WTC11 (cell line): ENCODE data around the gene DNAH8. TPM values are rescaled to one million over a fixed set of nuclear protein-coding genes. Genes with fewer than 3 reads are reported as not detected.

Source experiments
- ATAC-seq: fragments of 200-7000 bp; cut with Tn5 transposase; 2 replicates; pipeline ENCODE4 v1.10.0; 2021; ENCODE audit warnings: mild to moderate bottlenecking, moderate library complexity
- CTCF ChIA-PET: fragments of 300-600 bp; sonication (Branson Sonifier 250); formaldehyde crosslinking; loops from one replicate; lab custom pipeline; 2021; ENCODE audit warnings: antibody characterized with exemption; lab: Charles Lee
- POLR2A ChIA-PET: fragments of 350-600 bp; sonication (Branson Sonifier 250); formaldehyde crosslinking; loops from one replicate; lab custom pipeline; 2021; ENCODE audit warnings: antibody characterized with exemption; lab: Charles Lee
- DNase-seq: peaks from one replicate; pipeline ENCODE4 v3.0.0; 2021; ENCODE audit warnings: low spot score
- H3K27ac Mint-ChIP-seq: 2 replicates; pipeline ENCODE4 v1.8.0; 2021; ENCODE audit warnings: mixed read lengths
- H3K27me3 Mint-ChIP-seq: 2 replicates; pipeline ENCODE4 v1.8.0; 2021; ENCODE audit warnings: low read depth, mild to moderate bottlenecking, moderate library complexity, mixed read lengths
- H3K36me3 Mint-ChIP-seq: 2 replicates; pipeline ENCODE4 v1.8.0; 2021; ENCODE audit warnings: mixed read lengths
- H3K4me1 Mint-ChIP-seq: 2 replicates; pipeline ENCODE4 v1.8.0; 2022; ENCODE audit warnings: mixed read lengths
- H3K4me3 Mint-ChIP-seq: 2 replicates; pipeline ENCODE4 v1.8.0; 2021; ENCODE audit warnings: mild to moderate bottlenecking, moderate library complexity, mixed read lengths
- H3K9me3 Mint-ChIP-seq: 2 replicates; pipeline ENCODE4 v1.8.0; 2021; ENCODE audit warnings: mixed read lengths
- ATF1 ChIP-seq: sonication (generic); formaldehyde crosslinking; IDR thresholded peaks from 2 replicates; pipeline ENCODE4 v1.8.1; 2023; ENCODE audit warnings: mild to moderate bottlenecking, moderate library complexity, missing genetic modification reagents
- E2F4 ChIP-seq: sonication (generic); formaldehyde crosslinking; IDR thresholded peaks from 2 replicates; pipeline ENCODE4 v1.8.1; 2022; ENCODE audit warnings: low read depth, mild to moderate bottlenecking, moderate library complexity, missing genetic modification reagents, borderline replicate concordance
- ELF4 ChIP-seq: sonication (generic); formaldehyde crosslinking; IDR thresholded peaks from 2 replicates; pipeline ENCODE4 v1.8.1; 2022; ENCODE audit warnings: low read depth, mild to moderate bottlenecking, moderate library complexity, missing genetic modification reagents
- EMX1 ChIP-seq: fragments of 250-450 bp; sonication (Bioruptor Pico); IDR thresholded peaks from 2 replicates; pipeline ENCODE4 v1.8.0; 2021; ENCODE audit warnings: mild to moderate bottlenecking
- FOXJ3 ChIP-seq: sonication (generic); formaldehyde crosslinking; IDR thresholded peaks from 2 replicates; pipeline ENCODE4 v1.9.0; 2021; ENCODE audit warnings: missing genetic modification reagents, mild to moderate bottlenecking, borderline replicate concordance
- IRF2 ChIP-seq: sonication (generic); formaldehyde crosslinking; IDR thresholded peaks from 2 replicates; pipeline ENCODE4 v1.8.0; 2022; ENCODE audit warnings: low read depth, missing genetic modification reagents, borderline replicate concordance
- KAT7 ChIP-seq: sonication (generic); formaldehyde crosslinking; IDR thresholded peaks from 2 replicates; pipeline ENCODE4 v1.8.1; 2023; ENCODE audit warnings: missing genetic modification reagents, mild to moderate bottlenecking, borderline replicate concordance
- NFYB ChIP-seq: sonication (generic); formaldehyde crosslinking; conservative IDR thresholded peaks from 2 replicates; pipeline ENCODE4 v1.8.0; 2022; ENCODE audit warnings: low read depth, missing genetic modification reagents
- NR1H2 ChIP-seq: sonication (generic); formaldehyde crosslinking; IDR thresholded peaks from 2 replicates; pipeline ENCODE4 v1.9.0; 2021; ENCODE audit warnings: mild to moderate bottlenecking, moderate library complexity, missing genetic modification reagents
- NR3C1 ChIP-seq: sonication (generic); formaldehyde crosslinking; conservative IDR thresholded peaks from 2 replicates; pipeline ENCODE4 v1.8.1; 2023; ENCODE audit warnings: low read depth, mild to moderate bottlenecking, missing genetic modification reagents
- PRRX2 ChIP-seq: fragments of 250-450 bp; sonication (Bioruptor Pico); IDR thresholded peaks from 2 replicates; pipeline ENCODE4 v1.8.0; 2021; ENCODE audit warnings: mild to moderate bottlenecking
- SOX15 ChIP-seq: fragments of 250-450 bp; sonication (Bioruptor Pico); IDR thresholded peaks from 2 replicates; pipeline ENCODE4 v1.9.0; 2021; ENCODE audit warnings: mild to moderate bottlenecking
- TCF7 ChIP-seq: sonication (generic); formaldehyde crosslinking; IDR thresholded peaks from 2 replicates; pipeline ENCODE4 v1.8.0; 2022; ENCODE audit warnings: mild to moderate bottlenecking, low read depth, missing genetic modification reagents, moderate library complexity
- TEAD4 ChIP-seq: sonication (generic); formaldehyde crosslinking; IDR thresholded peaks from 2 replicates; pipeline ENCODE4 v1.8.0; 2022; ENCODE audit warnings: mild to moderate bottlenecking, missing genetic modification reagents
- TP53 ChIP-seq: sonication (generic); formaldehyde crosslinking; IDR thresholded peaks from 2 replicates; pipeline ENCODE4 v1.8.1; 2023; ENCODE audit warnings: mild to moderate bottlenecking, missing genetic modification reagents
- ZBTB21 ChIP-seq: sonication (generic); formaldehyde crosslinking; IDR thresholded peaks from 2 replicates; pipeline ENCODE4 v1.8.1; 2023; ENCODE audit warnings: mild to moderate bottlenecking, missing genetic modification reagents, borderline replicate concordance
- ZNF121 ChIP-seq: sonication (generic); formaldehyde crosslinking; IDR thresholded peaks from 2 replicates; pipeline ENCODE4 v1.8.0; 2023; ENCODE audit warnings: missing genetic modification reagents
- ZNF219 ChIP-seq: sonication (generic); formaldehyde crosslinking; IDR thresholded peaks from 2 replicates; pipeline ENCODE4 v1.8.0; 2023; ENCODE audit warnings: missing genetic modification reagents, mild to moderate bottlenecking, borderline replicate concordance
- ZNF281 ChIP-seq: sonication (generic); formaldehyde crosslinking; IDR thresholded peaks from 2 replicates; pipeline ENCODE4 v1.8.0; 2023; ENCODE audit warnings: mild to moderate bottlenecking, missing genetic modification reagents
- ZNF396 ChIP-seq: fragments of 250-450 bp; sonication (Bioruptor Pico); IDR thresholded peaks from 2 replicates; pipeline ENCODE4 v1.8.0; 2021; ENCODE audit warnings: mild to moderate bottlenecking, moderate library complexity, borderline replicate concordance
- ZNF671 ChIP-seq: fragments of 250-450 bp; sonication (Bioruptor Pico); IDR thresholded peaks from 2 replicates; pipeline ENCODE4 v1.8.0; 2021; ENCODE audit warnings: mild to moderate bottlenecking
- ZSCAN18 ChIP-seq: fragments of 250-450 bp; sonication (Bioruptor Pico); IDR thresholded peaks from 2 replicates; pipeline ENCODE4 v2.1.2; 2022; ENCODE audit warnings: mild to moderate bottlenecking, moderate library complexity
- total RNA-seq: library from RNA; stranded (reverse); gene quantifications from 3 replicates; pipeline ENCODE4 v1.2.3, GENCODE V29; 2021

The DNAH8 gene
- total RNA-seq, 1 experiment from 2014 or later: 0.02 TPM

- TF ChIP-seq E2F4 (CRISPR knock-in tag): no peak
- TF ChIP-seq KAT7 (CRISPR knock-in tag): no peak
- TF ChIP-seq ATF1 (CRISPR knock-in tag): no peak
- no peak for TF ChIP-seq NFYB (CRISPR knock-in tag)
Observed at GRCh38 chr6:38815250-38815649, 100.1 kb downstream of the DNAH8 start (continued).

- no peak overlapping the region for H3K4me3 Mint-ChIP-seq
- CTCF ChIA-PET: no interaction called here
- no peak for TF ChIP-seq IRF2 (CRISPR knock-in tag)
- TF ChIP-seq NFYB (CRISPR knock-in tag): no peak
- TF ChIP-seq TP53: no peak
- no peak for TF ChIP-seq ZNF396
- no peak for TF ChIP-seq SOX15
- TF ChIP-seq ELF4 (CRISPR knock-in tag): no peak
- no peak for TF ChIP-seq PRRX2
- no peak for TF ChIP-seq ZNF281 (CRISPR knock-in tag)
- no peak for TF ChIP-seq ZNF121 (CRISPR knock-in tag)
- no peak for TF ChIP-seq ZNF219 (CRISPR knock-in tag)
- TF ChIP-seq ZBTB21 (CRISPR knock-in tag): no peak
- no peak for TF ChIP-seq EMX1 (CRISPR knock-in tag)
- TF ChIP-seq TEAD4: no peak
- TF ChIP-seq KAT7 (CRISPR knock-in tag): no peak
- TF ChIP-seq FOXJ3: no peak
- TF ChIP-seq TCF7 (CRISPR knock-in tag): no peak
- no peak for TF ChIP-seq NR1H2 (CRISPR knock-in tag)
- no peak for TF ChIP-seq ZNF671 (CRISPR knock-in tag)
- TF ChIP-seq NR3C1 (CRISPR knock-in tag): no peak
- TF ChIP-seq, all 79 proteins: peak for 0
- no peak for DNase-seq
- Mint-ChIP-seq H3K4me1 (no peaks in the 10 kb centered on the region), H3K27me3 (no peaks in the 10 kb centered on the region; the same call in 1 of the 2 replicates), H3K27ac (no peak overlapping the region), H3K9me3 (no peaks in the 10 kb centered on the region), H3K36me3 (no peaks in the 10 kb centered on the region)
- no peak for ATAC-seq
- POLR2A ChIA-PET: no interaction called here
Observed at GRCh38 chr6:38818691-38819090, 103.6 kb downstream of the DNAH8 start.

- TF ChIP-seq ZSCAN18 (CRISPR knock-in tag): no peak
- no peaks in the 10 kb centered on the region for H3K36me3 Mint-ChIP-seq
- ATAC-seq (no peak), DNase-seq (no peak)
- no peaks in the 10 kb centered on the region for H3K4me1 Mint-ChIP-seq
- H3K27me3 Mint-ChIP-seq: no peaks in the 10 kb centered on the region; the same call in 1 of the 2 replicates
- no peaks in the 10 kb centered on the region for H3K9me3 Mint-ChIP-seq
- no peak overlapping the region for H3K4me3 Mint-ChIP-seq
- POLR2A ChIA-PET: no interaction called here
- H3K27ac Mint-ChIP-seq: no peak overlapping the region
- CTCF ChIA-PET: interaction anchor here (1.2 kb wide), 1 partner anchor 50 kb away, joined by 4 read pairs; no protein-coding TSS in a partner anchor
Observed at GRCh38 chr6:38822963-38823362, 107.9 kb downstream of the DNAH8 start.
